Adrenal gland (tissue), 12 donors: Measurements from ENCODE around the gene AQP5. TPM values are rescaled to one million over a fixed set of nuclear protein-coding genes. Genes with fewer than 3 reads are reported as not detected.

ENCODE experiments used
- DNase-seq, 7 donors: peaks; one replicate each; pipeline ENCODE4 v3.0.0-alpha.2; 2019 to 2020
- H3K27ac ChIP-seq, 5 donors: fragments of 200-600 bp; sonication (generic) in 4 of 5; 1 replicate in 3 of 5; 2 replicates in 2 of 5; pipeline versions ENCODE4 v1.5.1 to v1.8.0; 2016 to 2020; ENCODE audit warnings: mild to moderate bottlenecking in 1 of 5
- H3K27me3 ChIP-seq: fragments of 200-600 bp; 2 replicates; pipeline ENCODE4 v1.8.0; 2021
- H3K36me3 ChIP-seq, 2 donors: fragments of 200-600 bp; replicated peaks in 1 of 2; 1 replicate in 1 of 2; 2 replicates in 1 of 2; pipeline versions ENCODE4 v1.5.1 to v1.8.0; 2018 to 2022
- H3K4me1 ChIP-seq, 2 donors: fragments of 200-600 bp; replicated peaks in 1 of 2; 1 replicate in 1 of 2; 2 replicates in 1 of 2; pipeline versions ENCODE4 v1.5.1 to v1.8.0; 2018 to 2021
- H3K4me3 ChIP-seq, 4 donors: fragments of 200-600 bp; sonication (generic) in 3 of 4; one replicate each; pipeline ENCODE4 v1.5.1; 2016 to 2018
- H3K9me3 ChIP-seq, 3 donors: fragments of 200-600 bp; sonication (generic) in 1 of 3; replicated peaks in 1 of 3; 1 replicate in 2 of 3; 2 replicates in 1 of 3; pipeline versions ENCODE4 v1.5.1 to v1.8.0; 2016 to 2021
- POLR2A ChIP-seq, 2 donors: fragments of 450-650 bp; IDR thresholded peaks; one replicate each; pipeline ENCODE4 v1.6.1; 2017; ENCODE audit warnings: antibody characterized with exemption in 2 of 2, mild to moderate bottlenecking in 2 of 2, moderate library complexity in 1 of 2
- WGBS, 4 donors: extraction: QIAGEN DNeasy Blood & Tissue Kit in 2 of 4; methylation state at CpG; one replicate each; pipeline versions ENCODE4 v1.1.5 to v1.1.7; 2013 to 2017; 5-methylcytosine and 5-hydroxymethylcytosine counted together
- intact Hi-C, 2 donors: fragments of 100-400 bp; cut with DNase I; formaldehyde crosslinking; loops; one replicate each; pipeline versions ENCODE4 v1.14.1 to v1.15.0; 2022 to 2023
- polyA plus RNA-seq, 3 donors: library from polyadenylated mRNA; stranded (reverse); fragments of 200-250 nt in 2 of 3; fragments of 350-450 nt in 1 of 3; fragmentation: Illumina TruSeq in 1 of 3; extraction: RNeasy Lipid Tissue Mini Kit (QIAGEN cat#74804) in 1 of 3; gene quantifications; one replicate each; pipeline ENCODE4 v1.2.3, GENCODE V29; 2013 to 2014
- total RNA-seq, 9 donors: library from RNA; depleted of rRNA in 4 of 9; stranded (reverse); fragments of >200 nt in 4 of 9; fragments of 120-200 nt in 1 of 9; fragmentation: NEBNext Ultra II Directional in 1 of 9; extraction: Animal tissue kit (Norgen Biotek cat#: 25700) in 1 of 9; gene quantifications; one replicate each; pipeline versions ENCODE4 v1.1.0 to v1.2.4, GENCODE V29; 2013 to 2023
- TF ChIP-seq, protein P1 (sequence below), 6 experiments: fragments of 450-650 bp in 4 of 6; fragments of 200-600 bp in 2 of 6; sonication (generic) in 1 of 6; IDR thresholded peaks; 1 replicate in 5 of 6; 2 replicates in 1 of 6; pipeline versions ENCODE4 v1.5.1 to v1.8.0; 2016 to 2021; ENCODE audit warnings: antibody characterized with exemption in 6 of 6, mild to moderate bottlenecking in 2 of 6, moderate library complexity in 1 of 6
- donor health status: healthy with polysubstance abuse.
- donor health status: Bipolar disorder and iron deficiency.
- donor health status: DM: yes; HTN: yes; CAD: no.
- donor health status: DM: no; HTN: no; CAD: no.
- donor health status: DM: no; HTN: no; CAD: no.
- donor health status: DM: yes; HTN: yes; CAD: no.

The AQP5 gene
- total and polyA plus RNA-seq, 12 donors: 0.22 to 2.6 (median 0.84) TPM; not detected in 1

DNA sequence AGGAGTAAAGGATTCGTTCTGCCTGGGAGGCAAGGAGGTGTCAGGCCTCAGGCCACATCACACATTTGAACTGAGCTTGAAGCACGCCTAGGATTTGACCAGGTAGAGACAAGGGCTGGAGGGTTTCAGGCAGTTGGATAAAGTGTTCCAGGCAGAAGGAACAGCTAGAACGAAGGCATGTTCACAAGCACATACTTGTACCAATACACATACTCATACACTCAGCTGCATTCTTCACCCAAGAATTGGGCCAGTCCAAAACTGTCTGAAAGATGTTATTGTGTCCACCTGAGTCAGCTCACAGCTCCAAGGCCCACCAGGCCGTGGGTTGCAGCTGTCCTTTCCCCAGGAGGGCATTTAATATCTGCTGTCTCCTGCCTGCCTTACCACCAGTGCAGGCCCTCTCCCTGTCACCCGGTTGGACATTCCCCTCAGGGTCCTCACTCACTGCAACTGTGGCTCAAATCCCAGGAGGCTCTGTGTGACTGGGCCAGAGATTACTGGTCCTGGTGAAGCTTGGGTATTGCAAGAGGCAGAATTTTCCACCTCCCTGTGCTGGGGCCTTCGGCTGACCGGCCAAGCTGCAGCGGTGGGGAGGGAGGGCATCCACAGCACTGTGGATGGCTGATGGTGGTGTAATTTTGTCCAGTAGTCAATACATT lies 23.9 kb upstream of the AQP5 start:
- no peak for TF ChIP-seq POLR2A (IDR thresholded peaks at IDR 0.05)
- TF ChIP-seq, protein P1, sequence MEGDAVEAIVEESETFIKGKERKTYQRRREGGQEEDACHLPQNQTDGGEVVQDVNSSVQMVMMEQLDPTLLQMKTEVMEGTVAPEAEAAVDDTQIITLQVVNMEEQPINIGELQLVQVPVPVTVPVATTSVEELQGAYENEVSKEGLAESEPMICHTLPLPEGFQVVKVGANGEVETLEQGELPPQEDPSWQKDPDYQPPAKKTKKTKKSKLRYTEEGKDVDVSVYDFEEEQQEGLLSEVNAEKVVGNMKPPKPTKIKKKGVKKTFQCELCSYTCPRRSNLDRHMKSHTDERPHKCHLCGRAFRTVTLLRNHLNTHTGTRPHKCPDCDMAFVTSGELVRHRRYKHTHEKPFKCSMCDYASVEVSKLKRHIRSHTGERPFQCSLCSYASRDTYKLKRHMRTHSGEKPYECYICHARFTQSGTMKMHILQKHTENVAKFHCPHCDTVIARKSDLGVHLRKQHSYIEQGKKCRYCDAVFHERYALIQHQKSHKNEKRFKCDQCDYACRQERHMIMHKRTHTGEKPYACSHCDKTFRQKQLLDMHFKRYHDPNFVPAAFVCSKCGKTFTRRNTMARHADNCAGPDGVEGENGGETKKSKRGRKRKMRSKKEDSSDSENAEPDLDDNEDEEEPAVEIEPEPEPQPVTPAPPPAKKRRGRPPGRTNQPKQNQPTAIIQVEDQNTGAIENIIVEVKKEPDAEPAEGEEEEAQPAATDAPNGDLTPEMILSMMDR (IDR thresholded peaks at IDR 0.05): no peak
- intact Hi-C loops: no loop called here
- no peak overlapping the region for H3K4me3 ChIP-seq
- no peak for DNase-seq
- H3K36me3 ChIP-seq: no peaks in the 10 kb centered on the region
- no peaks in the 10 kb centered on the region for H3K27me3 ChIP-seq
- no peaks in the 10 kb centered on the region for H3K9me3 ChIP-seq
- WGBS, 4 donors: 82 to 95% (median 89%) methylated on average over 6 to 8 of the region's 8 CpGs
- no peaks in the 10 kb centered on the region for H3K4me1 ChIP-seq
- H3K27ac ChIP-seq: no peak overlapping the region

DNA sequence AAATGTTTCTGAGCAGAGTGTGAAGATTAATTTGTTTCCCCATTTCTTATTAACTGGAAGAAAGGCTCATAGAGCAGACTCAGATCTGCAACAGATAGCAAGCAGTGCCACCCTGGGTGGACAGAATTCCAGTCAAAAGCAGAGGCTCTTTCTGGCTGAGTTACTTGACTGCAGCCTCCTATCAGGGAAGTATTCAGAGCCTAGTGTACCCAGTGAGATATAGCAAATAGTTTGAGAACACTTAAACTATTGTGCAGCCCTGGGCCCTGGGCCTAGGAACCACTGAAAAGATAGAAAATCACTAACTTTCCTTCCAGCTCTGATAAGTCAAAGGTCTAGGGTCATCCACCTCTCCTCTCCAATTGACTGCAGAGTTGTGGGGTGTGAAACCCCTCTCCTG lies 22.4 kb upstream of the AQP5 start:
- H3K4me3 ChIP-seq: no peak overlapping the region
- H3K9me3 ChIP-seq: no peaks in the 10 kb centered on the region
- H3K27me3 ChIP-seq: no peaks in the 10 kb centered on the region
- DNase-seq: no peak
- H3K36me3 ChIP-seq: no peaks in the 10 kb centered on the region
- no peak overlapping the region for H3K27ac ChIP-seq
- no peak for TF ChIP-seq POLR2A (IDR thresholded peaks at IDR 0.05)
- TF ChIP-seq, protein P1 (IDR thresholded peaks at IDR 0.05): no peak
- H3K4me1 ChIP-seq: no peaks in the 10 kb centered on the region
- intact Hi-C loops: no loop called here

DNA sequence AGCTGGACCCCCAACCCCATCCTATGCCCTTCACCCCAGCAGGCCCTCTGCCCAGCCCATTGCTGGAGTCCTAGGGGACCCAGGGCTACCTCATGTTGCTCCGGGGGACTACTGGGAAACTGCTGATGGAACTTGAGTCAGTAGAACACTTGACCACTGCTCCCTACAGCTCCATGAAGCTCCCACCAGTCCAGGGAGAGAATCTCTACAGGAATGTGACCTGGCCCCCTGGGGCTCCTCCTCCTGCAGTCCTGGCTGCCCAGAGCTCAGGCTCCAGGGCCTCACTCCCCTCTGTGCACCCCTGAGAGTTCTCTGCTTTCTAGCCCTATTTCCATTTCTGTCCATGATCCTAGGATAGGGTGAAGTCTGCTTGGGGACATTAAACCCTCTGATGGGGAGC lies 22.0 kb upstream of the AQP5 start:
- H3K27ac ChIP-seq: no peak overlapping the region

DNA sequence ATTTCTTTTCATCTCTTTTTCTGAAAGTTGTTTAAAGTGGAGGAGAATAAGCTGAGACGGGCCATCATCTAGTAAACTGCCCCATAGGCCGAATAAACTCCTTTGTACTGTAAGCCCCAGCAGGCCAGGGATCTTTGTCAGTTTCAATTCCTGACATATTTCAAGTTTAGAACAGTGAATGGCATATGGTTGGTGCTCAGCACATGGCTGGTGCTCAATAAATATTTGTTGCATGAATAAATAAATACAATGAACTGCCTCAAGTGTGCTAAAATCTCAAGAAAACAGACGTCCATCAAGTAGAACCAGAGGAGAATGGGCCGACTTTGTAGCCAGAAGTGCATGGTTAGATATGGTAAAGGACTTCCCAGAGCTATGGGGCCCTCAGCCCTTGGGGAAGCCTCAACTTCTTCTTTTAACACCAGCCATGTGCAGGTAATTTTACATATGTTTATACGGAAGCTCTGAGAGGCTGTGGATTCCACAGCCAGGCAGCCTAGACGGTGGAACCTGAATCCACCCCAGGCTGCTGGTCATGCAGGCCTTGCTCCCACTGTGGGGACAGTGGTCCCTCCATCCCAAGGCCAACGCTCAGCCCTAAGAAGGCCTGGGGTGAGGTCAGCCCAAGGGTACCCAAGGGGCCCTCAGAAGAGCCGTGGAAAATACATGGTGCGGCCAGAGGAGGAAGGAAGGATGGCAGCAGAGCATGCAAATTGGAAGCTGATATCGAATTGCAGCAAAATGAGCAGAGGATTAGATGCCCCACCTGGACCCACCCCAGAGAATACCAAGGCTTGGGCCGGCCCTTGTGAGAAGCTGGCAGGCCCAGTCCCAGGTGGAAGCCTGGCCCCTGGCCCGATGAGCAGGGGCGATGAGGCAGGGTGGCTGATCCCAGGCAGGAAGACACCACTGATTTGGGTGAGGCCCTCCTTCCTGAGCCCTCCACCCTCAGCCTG lies 19.8 kb upstream of the AQP5 start:
- no peak for TF ChIP-seq POLR2A (IDR thresholded peaks at IDR 0.05)
- TF ChIP-seq, protein P1 (IDR thresholded peaks at IDR 0.05): no peak
- no peak for DNase-seq
- no peaks in the 10 kb centered on the region for H3K36me3 ChIP-seq
- H3K27ac ChIP-seq: no peak overlapping the region
- H3K4me1 ChIP-seq: peaks cover 0 to 15% of the 10 kb centered on the region in 2 donors
- intact Hi-C loops: no loop called here
- no peak overlapping the region for H3K4me3 ChIP-seq
- H3K9me3 ChIP-seq: no peaks in the 10 kb centered on the region
- WGBS, 4 donors: 79 to 90% (median 88%) methylated on average over 10 to 13 of the region's 13 CpGs
- H3K27me3 ChIP-seq: no peaks in the 10 kb centered on the region

More for the DNA sequence above, 22.0 kb upstream of the AQP5 start:
- H3K4me1 ChIP-seq: peaks cover 0 to 4% of the 10 kb centered on the region in 2 donors
- TF ChIP-seq, protein P1 (IDR thresholded peaks at IDR 0.05): no peak
- no peak for TF ChIP-seq POLR2A (IDR thresholded peaks at IDR 0.05)
- no peak overlapping the region for H3K4me3 ChIP-seq
- no peak for DNase-seq
- 100% methylated on average over 1 of the region's 1 CpG; no CpG with 5 or more reads in 2 of the 4 donors for WGBS, 4 donors
- H3K27me3 ChIP-seq: no peaks in the 10 kb centered on the region
- intact Hi-C loops: no loop called here
- no peaks in the 10 kb centered on the region for H3K36me3 ChIP-seq
- no peaks in the 10 kb centered on the region for H3K9me3 ChIP-seq
